A549 (cell line): ENCODE measurements around the gene SYT15. TPM values are rescaled to one million over a fixed set of nuclear protein-coding genes. Genes with fewer than 3 reads are reported as not detected.

Experiments used
- ATAC-seq, 2 experiments: fragments of 200-7000 bp in 1 of 2; fragments of >200 bp in 1 of 2; cut with Nextera tagmentation in 1 of 2; cut with Tn5 transposase in 1 of 2; 3 replicates each; pipeline versions ENCODE4 v1.8.0 to v1.9.1; 2018 to 2020; ENCODE audit warnings: mild to moderate bottlenecking in 1 of 2, moderate library complexity in 1 of 2
- CTCF ChIA-PET: fragments of 300-600 bp; sonication (Branson Sonifier 250); formaldehyde crosslinking; extraction: SDS; loops from one replicate; lab custom pipeline; 2021; ENCODE audit warnings: antibody characterized with exemption, inconsistent platforms; lab: Yijun Ruan, JAX
- POLR2A ChIA-PET: fragments of 350-600 bp; formaldehyde crosslinking; extraction: SDS; loops from one replicate; lab custom pipeline; 2021; ENCODE audit warnings: antibody characterized with exemption, inconsistent platforms; lab: Yijun Ruan, JAX
- DNase-seq, 2 experiments: peaks; one replicate each; pipeline versions ENCODE4 v3.0.0 to v3.0.0-alpha.2; 2011 to 2016; ENCODE audit warnings: low read depth in 1 of 2, low spot score in 1 of 2
- FAIRE-seq: peaks from 2 replicates; lab custom pipeline; 2011; peaks lifted over from hg19 to GRCh38; lab: Jason Lieb, UNC
- H3K27ac ChIP-seq, 2 experiments: fragments of >200 bp; sonication (Bioruptor Twin); formaldehyde crosslinking; 3 replicates each; pipeline ENCODE4 v1.5.1; 2016 to 2017
- H3K4me1 ChIP-seq: fragments of >200 bp; sonication (Bioruptor Twin); formaldehyde crosslinking; 3 replicates; pipeline ENCODE4 v1.6.1; 2016
- H3K4me2 ChIP-seq: fragments of >200 bp; sonication (Bioruptor Twin); formaldehyde crosslinking; 3 replicates; pipeline ENCODE4 v1.6.1; 2016
- H3K4me3 ChIP-seq: fragments of >200 bp; sonication (Bioruptor Twin); formaldehyde crosslinking; 3 replicates; pipeline ENCODE4 v1.5.1; 2016
- H3K9me3 ChIP-seq: fragments of >200 bp; sonication (Bioruptor Twin); formaldehyde crosslinking; 3 replicates; pipeline ENCODE4 v1.6.1; 2016
- ATOH8 ChIP-seq: fragments of 250-450 bp; sonication (Bioruptor Pico); IDR thresholded peaks from 2 replicates; pipeline ENCODE4 v1.5.0; 2020; ENCODE audit warnings: low read depth, mild to moderate bottlenecking, moderate library complexity
- CHD2 ChIP-seq: fragments of 150-350 bp; IDR thresholded peaks from 2 replicates; pipeline ENCODE4 v1.6.1; 2014; ENCODE audit warnings: low read length; ENCODE audit not compliant: partially characterized antibody
- CHD4 ChIP-seq: fragments of 200-600 bp; sonication (generic); IDR thresholded peaks from 2 replicates; pipeline ENCODE4 v1.6.1; 2016; ENCODE audit warnings: antibody characterized with exemption, mild to moderate bottlenecking, borderline replicate concordance
- EHMT2 ChIP-seq: fragments of 200-600 bp; sonication (generic); IDR thresholded peaks from 2 replicates; pipeline ENCODE4 v1.6.1; 2016; ENCODE audit warnings: antibody characterized with exemption, low read depth, mild to moderate bottlenecking, moderate library complexity
- EP300 ChIP-seq, 2 experiments: fragments of >200 bp; sonication (Bioruptor Twin); formaldehyde crosslinking; IDR thresholded peaks; 2 replicates in 1 of 2; 3 replicates in 1 of 2; pipeline ENCODE4 v1.6.1; 2016 to 2017
- ESRRA ChIP-seq: fragments of 150-350 bp; IDR thresholded peaks from 2 replicates; pipeline ENCODE4 v1.6.1; 2014; ENCODE audit warnings: mild to moderate bottlenecking, low read length, borderline replicate concordance
- HDAC2 ChIP-seq: fragments of 200-600 bp; sonication (generic); IDR thresholded peaks from 2 replicates; pipeline ENCODE4 v1.6.1; 2016
- HOXA7 ChIP-seq: fragments of 250-450 bp; sonication (Bioruptor Pico); IDR thresholded peaks from 2 replicates; pipeline ENCODE4 v1.5.0; 2020; ENCODE audit warnings: mild to moderate bottlenecking, moderate library complexity
- JUN ChIP-seq, 2 experiments: fragments of >200 bp; sonication (Bioruptor Twin); formaldehyde crosslinking; IDR thresholded peaks; 2 replicates in 1 of 2; 3 replicates in 1 of 2; pipeline ENCODE4 v1.6.1; 2016 to 2017
- JUNB ChIP-seq: fragments of >200 bp; sonication (Bioruptor Twin); formaldehyde crosslinking; IDR thresholded peaks from 2 replicates; pipeline ENCODE4 v1.6.1; 2016
- KDM1A ChIP-seq: fragments of 200-600 bp; sonication (generic); IDR thresholded peaks from 2 replicates; pipeline ENCODE4 v1.6.1; 2016; ENCODE audit warnings: low read depth, mild to moderate bottlenecking
- MAFK ChIP-seq: fragments of 450-650 bp; IDR thresholded peaks from 2 replicates; pipeline ENCODE4 v1.6.1; 2014; ENCODE audit not compliant: partially characterized antibody
- MAX ChIP-seq: IDR thresholded peaks from 2 replicates; pipeline ENCODE4 v1.6.1; 2012
- MAZ ChIP-seq: fragments of 150-350 bp; IDR thresholded peaks from 2 replicates; pipeline ENCODE4 v1.6.1; 2014; ENCODE audit warnings: antibody characterized with exemption, low read depth, low read length, borderline replicate concordance
- NFE2L2 ChIP-seq: fragments of 150-350 bp; conservative IDR thresholded peaks from 2 replicates; pipeline ENCODE4 v1.6.1; 2014; ENCODE audit warnings: low read length
- NR3C1 ChIP-seq: fragments of >200 bp; sonication (Bioruptor Twin); formaldehyde crosslinking; IDR thresholded peaks from 3 replicates; pipeline ENCODE4 v1.6.1; 2017
- PBX3 ChIP-seq: IDR thresholded peaks from 2 replicates; pipeline ENCODE4 v1.6.1; 2012
- RAD21 ChIP-seq, 2 experiments: fragments of >200 bp in 1 of 2; sonication (Bioruptor Twin) in 1 of 2; formaldehyde crosslinking in 1 of 2; IDR thresholded peaks in 1 of 2; conservative IDR thresholded peaks in 1 of 2; 2 replicates in 1 of 2; 3 replicates in 1 of 2; pipeline ENCODE4 v1.6.1; 2012 to 2018; ENCODE audit warnings: inconsistent platforms in 1 of 2
- TFCP2L1 ChIP-seq: fragments of 250-450 bp; sonication (Bioruptor Pico); IDR thresholded peaks from 2 replicates; pipeline ENCODE4 v1.5.0; 2021; ENCODE audit warnings: mild to moderate bottlenecking
- ZNF302 ChIP-seq: fragments of 250-450 bp; sonication (Bioruptor Pico); IDR thresholded peaks from 2 replicates; pipeline ENCODE4 v1.9.0; 2021; ENCODE audit warnings: inconsistent platforms, mild to moderate bottlenecking, moderate library complexity
- WGBS: methylation state at CpG from one replicate; pipeline ENCODE4 v1.1.6; 2017; ENCODE audit errors: missing lambda C conversion rate; 5-methylcytosine and 5-hydroxymethylcytosine counted together
- polyA plus RNA-seq, 4 experiments: library from polyadenylated mRNA; depleted of rRNA in 3 of 4; stranded (reverse); fragments of >200 nt; fragmentation: RNase III in 1 of 4; extraction: RNeasy Plus Mini Kit Qiagen cat#74134 plus additional on column Dnase treatment in 1 of 4; gene quantifications; 2 replicates in 3 of 4; 3 replicates in 1 of 4; pipeline ENCODE4 v1.2.3, GENCODE V29; 2011 to 2017
- TF ChIP-seq, protein P1 (sequence below): fragments of >200 bp; sonication (Bioruptor Twin); formaldehyde crosslinking; IDR thresholded peaks from 3 replicates; pipeline ENCODE4 v1.6.1; 2016
- TF ChIP-seq, protein P2 (sequence below): fragments of >200 bp; sonication (Bioruptor Twin); formaldehyde crosslinking; IDR thresholded peaks from 2 replicates; pipeline ENCODE4 v1.6.1; 2016
- TF ChIP-seq, protein P3 (sequence below): fragments of 450-650 bp; IDR thresholded peaks from 2 replicates; pipeline ENCODE4 v1.6.1; 2014; ENCODE audit warnings: antibody characterized with exemption
- TF ChIP-seq, protein P4 (sequence below): fragments of 250-450 bp; sonication (Bioruptor Pico); IDR thresholded peaks from 2 replicates; pipeline ENCODE4 v1.5.0; 2021; ENCODE audit warnings: mild to moderate bottlenecking, moderate library complexity, borderline replicate concordance

SYT15 gene
- polyA plus RNA-seq, 2 of the 4 experiments (the other 2 are of a cell fraction), result 3.5 to 3.6 TPM

GRCh38 chr10:46546591-46547540 lies 32.1 kb upstream of the SYT15 start:
- POLR2A ChIA-PET, result interaction anchor here (1.2 to 4.0 kb wide), 4 partner anchors 8 to 23 kb away, joined by 4 to 33 read pairs (median 9); partner anchors contain the start of gene GPRIN2
- H3K27ac ChIP-seq, result peak overlapping the region; percentile 89 to 97
- TF ChIP-seq, protein P1, sequence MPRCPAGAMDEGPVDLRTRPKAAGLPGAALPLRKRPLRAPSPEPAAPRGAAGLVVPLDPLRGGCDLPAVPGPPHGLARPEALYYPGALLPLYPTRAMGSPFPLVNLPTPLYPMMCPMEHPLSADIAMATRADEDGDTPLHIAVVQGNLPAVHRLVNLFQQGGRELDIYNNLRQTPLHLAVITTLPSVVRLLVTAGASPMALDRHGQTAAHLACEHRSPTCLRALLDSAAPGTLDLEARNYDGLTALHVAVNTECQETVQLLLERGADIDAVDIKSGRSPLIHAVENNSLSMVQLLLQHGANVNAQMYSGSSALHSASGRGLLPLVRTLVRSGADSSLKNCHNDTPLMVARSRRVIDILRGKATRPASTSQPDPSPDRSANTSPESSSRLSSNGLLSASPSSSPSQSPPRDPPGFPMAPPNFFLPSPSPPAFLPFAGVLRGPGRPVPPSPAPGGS, result peak; percentile 29; the same call in 1 of the 3 replicates
- TF ChIP-seq, protein P2, sequence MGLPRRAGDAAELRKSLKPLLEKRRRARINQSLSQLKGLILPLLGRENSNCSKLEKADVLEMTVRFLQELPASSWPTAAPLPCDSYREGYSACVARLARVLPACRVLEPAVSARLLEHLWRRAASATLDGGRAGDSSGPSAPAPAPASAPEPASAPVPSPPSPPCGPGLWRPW, result no peak
- TF ChIP-seq NFE2L2, result 0 out of 2 replicates have a peak, but pooled peaks have one; percentile 0
- no peak for TF ChIP-seq HDAC2
- no peak for TF ChIP-seq CHD2
- no peak for TF ChIP-seq MAZ
- peak; percentile 71 for TF ChIP-seq TFCP2L1 (CRISPR knock-in tag)
- TF ChIP-seq PBX3, result peak; percentile 29
- no peak for TF ChIP-seq RAD21 (conservative IDR thresholded peaks at IDR 0.05 in 1 of 2, IDR thresholded peaks at IDR 0.05 in 1 of 2)
- peak; percentile 87 for TF ChIP-seq HOXA7
- TF ChIP-seq ZNF302, result no peak
- TF ChIP-seq NR3C1, result no peak
- TF ChIP-seq JUN (IDR thresholded peaks at IDR 0.05), result peak; percentile 8 to 66; a peak in 2 of 5 replicates
- TF ChIP-seq MAFK, result no peak
- TF ChIP-seq MAX, result peak; percentile 59
- DNase-seq (no peak), ATAC-seq (peak in 1 of 2 experiments; percentile 4; a peak in 2 of 6 replicates), FAIRE-seq (no peak)
- CTCF ChIA-PET, result interaction anchor here (0.8 to 9.2 kb wide), 5 partner anchors 10 to 319 kb away, joined by 3 to 87 read pairs (median 23); partner anchors contain the start of gene GPRIN2
- no peaks in the 10 kb centered on the region for H3K9me3 ChIP-seq
- 81% methylated on average over 11 of the region's 11 CpGs for WGBS
- H3K4me1 ChIP-seq, result peaks cover 98% of the 10 kb centered on the region
- 0 out of 3 replicates have a peak overlapping the region, but pooled peaks have one; percentile 3 for H3K4me2 ChIP-seq
- H3K4me3 ChIP-seq, result no peak overlapping the region

DNA sequence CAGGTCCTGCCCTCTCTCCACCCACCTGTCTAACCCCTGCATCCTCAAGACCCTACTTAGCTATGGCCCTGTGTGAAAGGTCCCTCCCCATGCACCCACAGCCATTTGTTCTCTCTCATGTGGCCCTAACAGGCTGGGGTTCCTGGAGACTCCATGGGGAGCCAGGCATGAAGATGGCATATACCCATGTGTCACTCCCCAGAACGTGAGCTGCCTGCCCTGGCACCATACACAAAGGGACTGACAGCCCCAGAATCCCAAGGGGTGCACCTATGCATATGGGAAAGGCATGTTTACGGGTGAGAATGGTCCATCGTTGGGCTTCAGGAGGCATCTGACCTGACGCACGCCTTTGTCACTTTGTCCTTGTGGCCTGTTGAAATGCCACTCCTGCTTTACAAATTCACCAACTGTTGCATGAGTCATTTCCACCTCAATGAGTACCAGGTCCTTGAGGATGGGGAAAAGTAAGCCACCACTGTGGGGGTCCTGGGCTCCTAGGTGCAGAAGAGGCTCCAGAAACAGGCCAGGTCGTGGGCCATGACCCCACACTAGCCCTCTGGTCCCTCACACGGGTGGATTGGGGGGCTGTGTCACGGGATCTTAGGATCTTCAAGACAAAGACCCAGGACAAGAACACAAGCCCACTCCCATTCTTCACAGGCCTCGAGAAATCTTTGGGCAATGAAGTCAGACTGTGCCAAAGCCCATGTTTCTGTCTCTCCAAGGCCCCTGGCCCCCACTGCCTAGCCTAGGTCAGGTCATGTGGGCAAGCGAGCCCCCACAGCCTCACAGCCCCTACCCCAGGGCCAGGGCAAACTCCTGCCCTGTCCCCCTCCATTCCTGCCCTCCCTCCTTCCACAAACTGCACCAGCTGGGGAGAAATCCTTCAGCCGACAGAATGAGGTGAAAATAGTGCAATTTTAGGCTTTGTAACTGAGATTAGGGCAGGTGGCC lies 31.1 kb upstream of the SYT15 start:
- Histone ChIP-seq H3K4me3 (no peak overlapping the region), H3K27ac (peak overlapping the region; percentile 89 to 97), H3K4me1 (peaks cover 98% of the 10 kb centered on the region), H3K4me2 (0 out of 3 replicates have a peak overlapping the region, but pooled peaks have one; percentile 3), H3K9me3 (no peaks in the 10 kb centered on the region)
- WGBS, result 68% methylated on average over 11 of the region's 11 CpGs
- FAIRE-seq (no peak), DNase-seq (peak in 1 of 2 experiments; percentile 31), ATAC-seq (no peak)
- ChIA-PET CTCF (interaction anchor here (1.3 to 9.2 kb wide), 3 partner anchors 8 to 319 kb away, joined by 3 to 87 read pairs (median 11); partner anchors contain the start of gene GPRIN2), POLR2A (interaction anchor here (2.4 to 3.1 kb wide), 2 partner anchors 9 kb away, joined by 7 to 11 read pairs; partner anchors contain the start of gene GPRIN2)
- no peak for TF ChIP-seq CHD4
- TF ChIP-seq, protein P1, result no peak
- TF ChIP-seq JUNB, result no peak
- TF ChIP-seq EP300 (IDR thresholded peaks at IDR 0.05), result no peak
- TF ChIP-seq JUN (IDR thresholded peaks at IDR 0.05), result peak; percentile 23 to 70; a peak in 4 of 5 replicates
- TF ChIP-seq, protein P3, sequence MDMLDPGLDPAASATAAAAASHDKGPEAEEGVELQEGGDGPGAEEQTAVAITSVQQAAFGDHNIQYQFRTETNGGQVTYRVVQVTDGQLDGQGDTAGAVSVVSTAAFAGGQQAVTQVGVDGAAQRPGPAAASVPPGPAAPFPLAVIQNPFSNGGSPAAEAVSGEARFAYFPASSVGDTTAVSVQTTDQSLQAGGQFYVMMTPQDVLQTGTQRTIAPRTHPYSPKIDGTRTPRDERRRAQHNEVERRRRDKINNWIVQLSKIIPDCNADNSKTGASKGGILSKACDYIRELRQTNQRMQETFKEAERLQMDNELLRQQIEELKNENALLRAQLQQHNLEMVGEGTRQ, result no peak
- no peak for TF ChIP-seq KDM1A
- TF ChIP-seq, protein P4, sequence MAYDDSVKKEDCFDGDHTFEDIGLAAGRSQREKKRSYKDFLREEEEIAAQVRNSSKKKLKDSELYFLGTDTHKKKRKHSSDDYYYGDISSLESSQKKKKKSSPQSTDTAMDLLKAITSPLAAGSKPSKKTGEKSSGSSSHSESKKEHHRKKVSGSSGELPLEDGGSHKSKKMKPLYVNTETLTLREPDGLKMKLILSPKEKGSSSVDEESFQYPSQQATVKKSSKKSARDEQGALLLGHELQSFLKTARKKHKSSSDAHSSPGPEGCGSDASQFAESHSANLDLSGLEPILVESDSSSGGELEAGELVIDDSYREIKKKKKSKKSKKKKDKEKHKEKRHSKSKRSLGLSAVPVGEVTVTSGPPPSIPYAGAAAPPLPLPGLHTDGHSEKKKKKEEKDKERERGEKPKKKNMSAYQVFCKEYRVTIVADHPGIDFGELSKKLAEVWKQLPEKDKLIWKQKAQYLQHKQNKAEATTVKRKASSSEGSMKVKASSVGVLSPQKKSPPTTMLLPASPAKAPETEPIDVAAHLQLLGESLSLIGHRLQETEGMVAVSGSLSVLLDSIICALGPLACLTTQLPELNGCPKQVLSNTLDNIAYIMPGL, result no peak
- no peak for TF ChIP-seq ATOH8 (CRISPR knock-in tag)
- no peak for TF ChIP-seq ESRRA
- TF ChIP-seq HOXA7, result peak; percentile 33; the same call in 1 of the 2 replicates
- no peak for TF ChIP-seq EHMT2
- no peak for TF ChIP-seq MAFK
